RWPE2 (cell line): Measurements from ENCODE around the gene ELP4.
"Not testable (repeated sequence)": the region's sequence is repeated elsewhere in the genome, so short reads cannot be mapped to it uniquely, and the experiment has no call there.

Source experiments
- ATAC-seq: fragments of 200-7000 bp; cut with Tn5 transposase; 3 replicates; pipeline ENCODE4 v1.9.1; 2021; ENCODE audit warnings: low read depth
- DNase-seq: peaks from one replicate; pipeline ENCODE4 v3.0.0-alpha.2; 2020; ENCODE audit warnings: low spot score
- H3K27ac ChIP-seq: fragments of 450-650 bp; 2 replicates; pipeline ENCODE4 v1.5.1; 2017; ENCODE audit warnings: mild to moderate bottlenecking; ENCODE audit not compliant: poor library complexity, severe bottlenecking
- H3K27me3 ChIP-seq: fragments of 250-450 bp; sonication (Bioruptor Pico); 2 replicates; pipeline ENCODE4 v1.5.1; 2021; ENCODE audit warnings: mild to moderate bottlenecking, moderate library complexity; ENCODE audit not compliant: insufficient read depth, poor library complexity, severe bottlenecking
- H3K36me3 ChIP-seq: fragments of 250-450 bp; sonication (Bioruptor Pico); 2 replicates; pipeline ENCODE4 v1.5.1; 2020; ENCODE audit warnings: low read depth, mild to moderate bottlenecking, moderate library complexity
- H3K4me1 ChIP-seq: fragments of 250-450 bp; sonication (Bioruptor Pico); 2 replicates; pipeline ENCODE4 v1.5.1; 2021; ENCODE audit warnings: mild to moderate bottlenecking, moderate library complexity; ENCODE audit not compliant: insufficient read depth, poor library complexity, severe bottlenecking
- H3K4me3 ChIP-seq: fragments of 250-450 bp; sonication (Bioruptor Pico); 2 replicates; pipeline ENCODE4 v1.5.1; 2021; ENCODE audit warnings: mild to moderate bottlenecking, moderate library complexity; ENCODE audit not compliant: severe bottlenecking
- H3K9me3 ChIP-seq: fragments of 250-450 bp; sonication (Bioruptor Pico); 2 replicates; pipeline ENCODE4 v1.5.1; 2021; ENCODE audit warnings: mild to moderate bottlenecking, moderate library complexity; ENCODE audit not compliant: severe bottlenecking
- TF ChIP-seq, protein P1 (sequence below): fragments of 450-650 bp; IDR thresholded peaks from one replicate; pipeline ENCODE4 v1.5.1; 2017; ENCODE audit warnings: mild to moderate bottlenecking, moderate library complexity; ENCODE audit not compliant: poor library complexity, severe bottlenecking

ELP4 gene

DNA sequence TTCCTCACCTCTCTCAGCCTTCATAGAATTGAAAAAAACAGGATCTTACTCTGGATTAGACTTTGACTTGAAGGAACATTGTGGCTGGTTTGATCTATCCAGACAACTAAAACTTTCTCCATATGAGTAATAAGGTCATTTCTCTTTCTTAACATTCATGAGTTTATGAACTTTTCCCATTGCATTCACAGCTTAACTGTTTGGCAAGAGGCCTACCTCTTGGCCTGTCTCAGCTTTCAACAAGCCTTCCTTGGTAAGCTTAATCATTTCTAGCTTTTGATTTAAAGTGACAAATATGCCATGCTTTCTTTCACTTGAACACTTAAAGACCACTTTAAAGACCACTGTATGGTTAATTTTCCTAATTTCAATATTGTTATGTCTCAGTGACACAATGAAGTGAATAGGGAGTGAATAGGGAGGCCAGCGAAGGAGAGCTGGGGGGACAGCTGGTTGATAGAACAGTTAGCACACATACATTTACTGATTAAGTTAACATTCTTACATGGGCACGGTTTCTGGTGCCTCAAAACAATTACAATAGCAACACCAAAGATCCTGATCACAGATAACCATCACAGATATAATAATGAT, 17.1 kb upstream of the ELP4 start:
- DNase-seq = no peak
- Histone ChIP-seq H3K27ac (no peak overlapping the region), H3K9me3 (no peaks in the 10 kb centered on the region), H3K36me3 (peaks cover 9% of the 10 kb centered on the region; the same call in 1 of the 2 replicates), H3K4me3 (no peak overlapping the region), H3K27me3 (no peaks in the 10 kb centered on the region), H3K4me1 (no peaks in the 10 kb centered on the region)
- ATAC-seq = no peak
- TF ChIP-seq, protein P1, sequence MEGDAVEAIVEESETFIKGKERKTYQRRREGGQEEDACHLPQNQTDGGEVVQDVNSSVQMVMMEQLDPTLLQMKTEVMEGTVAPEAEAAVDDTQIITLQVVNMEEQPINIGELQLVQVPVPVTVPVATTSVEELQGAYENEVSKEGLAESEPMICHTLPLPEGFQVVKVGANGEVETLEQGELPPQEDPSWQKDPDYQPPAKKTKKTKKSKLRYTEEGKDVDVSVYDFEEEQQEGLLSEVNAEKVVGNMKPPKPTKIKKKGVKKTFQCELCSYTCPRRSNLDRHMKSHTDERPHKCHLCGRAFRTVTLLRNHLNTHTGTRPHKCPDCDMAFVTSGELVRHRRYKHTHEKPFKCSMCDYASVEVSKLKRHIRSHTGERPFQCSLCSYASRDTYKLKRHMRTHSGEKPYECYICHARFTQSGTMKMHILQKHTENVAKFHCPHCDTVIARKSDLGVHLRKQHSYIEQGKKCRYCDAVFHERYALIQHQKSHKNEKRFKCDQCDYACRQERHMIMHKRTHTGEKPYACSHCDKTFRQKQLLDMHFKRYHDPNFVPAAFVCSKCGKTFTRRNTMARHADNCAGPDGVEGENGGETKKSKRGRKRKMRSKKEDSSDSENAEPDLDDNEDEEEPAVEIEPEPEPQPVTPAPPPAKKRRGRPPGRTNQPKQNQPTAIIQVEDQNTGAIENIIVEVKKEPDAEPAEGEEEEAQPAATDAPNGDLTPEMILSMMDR = no peak

DNA sequence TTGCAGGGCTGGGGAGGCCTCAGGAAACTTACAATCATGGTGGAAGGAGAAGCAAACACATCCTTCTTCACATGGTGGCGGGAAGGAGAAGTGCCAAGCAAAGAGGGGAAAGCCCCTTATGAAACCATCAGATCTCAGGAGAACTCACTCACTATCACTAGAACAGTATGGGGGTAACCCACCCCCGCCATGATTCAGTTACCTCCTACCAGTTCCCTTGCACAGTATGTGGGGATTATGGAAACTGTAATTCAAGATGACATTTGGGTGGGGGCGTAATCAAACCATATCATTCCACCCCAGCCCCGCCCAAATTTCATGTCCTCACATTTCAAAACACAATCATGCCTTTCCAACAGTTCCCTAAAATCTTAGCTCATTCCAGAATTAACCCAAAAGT, 16.3 kb upstream of the ELP4 start:
- Histone ChIP-seq H3K4me1 (no peaks in the 10 kb centered on the region), H3K9me3 (no peaks in the 10 kb centered on the region), H3K4me3 (no peak overlapping the region), H3K27me3 (no peaks in the 10 kb centered on the region), H3K36me3 (peaks cover 9% of the 10 kb centered on the region; the same call in 1 of the 2 replicates), H3K27ac (no peak overlapping the region)
- TF ChIP-seq, protein P1 = no peak
- ATAC-seq = no peak
- DNase-seq = no peak

DNA sequence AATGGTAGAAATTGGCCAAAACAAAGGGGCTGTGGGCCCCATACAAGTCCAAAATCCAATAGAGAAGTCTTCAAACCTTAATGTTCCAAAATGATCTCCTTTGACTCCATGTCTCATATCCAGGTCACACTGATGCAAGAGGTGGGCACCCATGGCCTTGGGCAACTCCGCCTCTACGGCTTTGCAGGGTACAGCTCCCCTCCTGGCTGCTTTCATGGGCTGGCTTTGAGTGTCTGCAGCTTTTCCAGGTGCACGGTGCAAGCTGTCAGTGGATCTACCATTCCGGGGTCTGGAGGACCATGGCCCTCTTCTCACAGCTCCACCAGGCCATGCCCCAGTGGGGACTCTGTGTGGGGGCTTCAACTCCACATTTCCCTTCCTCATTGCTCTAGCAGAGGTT, 15.8 kb upstream of the ELP4 start:
- not testable (repeated sequence) for H3K9me3 ChIP-seq, H3K27me3 ChIP-seq, ATAC-seq, H3K36me3 ChIP-seq, H3K4me3 ChIP-seq, DNase-seq, H3K27ac ChIP-seq, H3K4me1 ChIP-seq

DNA sequence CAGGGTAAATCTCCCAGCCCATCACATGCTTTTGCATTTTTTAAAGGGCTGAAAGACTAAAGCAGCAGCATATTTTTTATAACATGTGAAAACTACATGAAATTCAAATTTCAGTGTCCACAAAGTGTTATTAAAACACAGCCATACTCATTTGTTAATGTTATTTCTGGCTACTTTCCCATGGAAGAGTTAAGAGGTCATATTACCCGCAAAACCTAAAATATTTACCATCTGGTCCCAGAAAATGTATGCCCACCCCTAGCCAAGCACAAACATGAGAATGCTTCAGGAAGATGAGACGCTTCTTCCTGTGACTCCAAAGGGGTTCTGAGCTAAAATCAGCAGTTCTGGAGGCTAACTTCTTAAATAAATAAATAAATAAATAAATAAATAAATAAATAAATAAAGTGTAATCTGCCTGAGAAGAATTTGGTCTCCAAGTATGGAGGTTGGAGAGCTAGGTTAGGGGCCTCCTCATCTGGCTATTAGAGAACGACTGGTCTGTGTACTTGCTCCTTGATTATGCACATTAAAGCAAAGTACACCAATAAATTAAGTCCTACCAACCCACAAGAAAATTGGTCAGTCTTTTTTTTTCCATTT, 9.9 kb upstream of the ELP4 start:
- H3K4me1 ChIP-seq = no peaks in the 10 kb centered on the region
- H3K36me3 ChIP-seq = peaks cover 10% of the 10 kb centered on the region
- DNase-seq (no peak), ATAC-seq (no peak)
- TF ChIP-seq, protein P1 = no peak
- H3K27me3 ChIP-seq = no peaks in the 10 kb centered on the region
- H3K27ac ChIP-seq = no peak overlapping the region
- H3K9me3 ChIP-seq = no peaks in the 10 kb centered on the region
- no peak overlapping the region for H3K4me3 ChIP-seq

DNA sequence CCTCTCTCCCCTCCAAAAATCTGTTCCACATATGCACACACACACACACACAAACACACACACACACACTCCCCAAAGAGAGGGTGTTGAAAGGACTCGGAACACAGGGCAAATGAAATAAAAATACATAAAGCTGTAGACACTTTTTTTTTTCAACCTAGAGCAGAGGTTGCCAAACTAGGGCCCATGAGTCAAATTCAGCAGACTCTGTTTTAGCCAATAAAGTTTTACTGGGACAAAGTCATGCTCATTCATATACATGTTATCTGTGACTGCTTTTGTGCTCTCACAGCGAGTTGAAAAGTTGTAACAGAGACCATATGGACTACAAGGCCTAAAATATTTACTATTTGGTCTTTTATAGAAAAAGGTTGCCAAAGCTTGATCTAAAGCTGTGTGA, 9.0 kb upstream of the ELP4 start:
- Histone ChIP-seq H3K4me3 (no peak overlapping the region), H3K27ac (no peak overlapping the region), H3K9me3 (no peaks in the 10 kb centered on the region), H3K27me3 (no peaks in the 10 kb centered on the region), H3K36me3 (peaks cover 16% of the 10 kb centered on the region), H3K4me1 (no peaks in the 10 kb centered on the region)
- TF ChIP-seq, protein P1 = no peak
- ATAC-seq = no peak
- no peak for DNase-seq
